K562 (cell line): ENCODE measurements around the gene MAP3K19. TPM values are rescaled to one million over a fixed set of nuclear protein-coding genes. Genes with fewer than 3 reads are reported as not detected.

Experiments used
- ATAC-seq: fragments of 200-7000 bp; cut with Tn5 transposase; 3 replicates; pipeline ENCODE4 v1.9.1; 2020; ENCODE audit warnings: moderate library complexity
- BruUV-seq: library from RNA; stranded (reverse); fragments of 400-500 nt; replicated peaks from 2 replicates; lab custom pipeline; 2021; lab: Mats Ljungman, UMichigan
- CTCF ChIA-PET: fragments of 300-600 bp; formaldehyde crosslinking; extraction: SDS; loops from one replicate; lab custom pipeline; 2021; ENCODE audit warnings: low intra/inter-chr PET ratio; lab: Yijun Ruan, JAX
- POLR2A ChIA-PET: fragments of 300-600, 350-650 bp; sonication (Branson Sonifier 250); formaldehyde crosslinking; extraction: SDS; loops from one replicate; lab custom pipeline; 2021; ENCODE audit warnings: antibody characterized with exemption, inconsistent platforms; lab: Yijun Ruan, JAX
- DNase-seq, 4 experiments: peaks; one replicate each; pipeline versions ENCODE4 v3.0.0 to v3.0.0-alpha.2; 2011 to 2018; ENCODE audit warnings: low spot score in 3 of 4, mixed read lengths in 3 of 4; ENCODE audit errors: extremely low read depth in 1 of 4
- FAIRE-seq: peaks from 2 replicates; lab custom pipeline; 2011; peaks lifted over from hg19 to GRCh38; lab: Jason Lieb, UNC
- H2AFZ ChIP-seq: 2 replicates; pipeline ENCODE4 v1.6.0; 2011; ENCODE audit warnings: low read depth, low read length, control low read depth, inconsistent platforms
- H3K27ac ChIP-seq: fragments of 200-600 bp; 3 replicates; pipeline ENCODE4 v1.8.0; 2011; ENCODE audit warnings: low read depth, mild to moderate bottlenecking, control low read depth, inconsistent platforms, low read length, moderate library complexity, mixed read lengths; ENCODE audit errors: extremely low read depth
- H3K27me3 ChIP-seq, 2 experiments: fragments of 300-600 bp in 1 of 2; 2 replicates in 1 of 2; 3 replicates in 1 of 2; pipeline versions ENCODE4 v1.6.0 to v1.8.0; 2011; ENCODE audit warnings: inconsistent platforms in 2 of 2, low read length in 2 of 2, mild to moderate bottlenecking in 1 of 2, mixed read lengths in 1 of 2, moderate library complexity in 1 of 2; ENCODE audit not compliant: control insufficient read depth in 2 of 2, insufficient read depth in 2 of 2
- H3K36me3 ChIP-seq: fragments of 300-600 bp; 3 replicates; pipeline ENCODE4 v1.8.0; 2011; ENCODE audit warnings: mild to moderate bottlenecking, low read length, inconsistent platforms; ENCODE audit not compliant: control insufficient read depth, insufficient read depth
- H3K4me1 ChIP-seq, 2 experiments: fragments of 200-600 bp in 1 of 2; replicated peaks in 1 of 2; 2 replicates in 1 of 2; 3 replicates in 1 of 2; pipeline versions ENCODE4 v1.5.1 to v1.8.0; 2011; ENCODE audit warnings: inconsistent platforms in 2 of 2, low read length in 2 of 2, mild to moderate bottlenecking in 1 of 2, mixed read lengths in 1 of 2, moderate library complexity in 1 of 2; ENCODE audit not compliant: control insufficient read depth in 2 of 2, insufficient read depth in 2 of 2
- H3K4me2 ChIP-seq: 2 replicates; pipeline ENCODE4 v1.6.1; 2011; ENCODE audit warnings: low read length, control low read depth, inconsistent platforms, mixed read lengths; ENCODE audit not compliant: insufficient read depth
- H3K4me3 ChIP-seq: fragments of 200-600 bp; sonication (generic), shearing (Covaris generic); 2 replicates; pipeline ENCODE4 v1.5.1; 2016; ENCODE audit warnings: control low read depth, inconsistent platforms
- H3K79me2 ChIP-seq: fragments of 200-600 bp; 3 replicates; pipeline ENCODE4 v1.8.0; 2011; ENCODE audit warnings: low read length, inconsistent platforms; ENCODE audit not compliant: control insufficient read depth, insufficient read depth
- H3K9ac ChIP-seq, 2 experiments: 2 replicates each; pipeline versions ENCODE4 v1.6.0 to v1.6.1; 2011; ENCODE audit warnings: low read depth in 2 of 2, low read length in 2 of 2, control low read depth in 1 of 2, inconsistent platforms in 1 of 2, mild to moderate bottlenecking in 1 of 2, mixed read lengths in 1 of 2; ENCODE audit not compliant: insufficient read depth in 1 of 2
- H3K9me1 ChIP-seq: one replicate; pipeline ENCODE4 v1.6.0; 2011; ENCODE audit warnings: inconsistent platforms, mild to moderate bottlenecking, low read length, moderate library complexity; ENCODE audit not compliant: control insufficient read depth, insufficient read depth
- H3K9me3 ChIP-seq: replicated peaks from 2 replicates; pipeline ENCODE4 v1.5.1; 2011; ENCODE audit warnings: low read depth, low read length, inconsistent platforms; ENCODE audit not compliant: control insufficient read depth, insufficient read depth
- H4K20me1 ChIP-seq: replicated peaks from 2 replicates; pipeline ENCODE4 v1.6.1; 2011; ENCODE audit warnings: low read length, inconsistent platforms, mixed read lengths; ENCODE audit not compliant: control insufficient read depth, insufficient read depth
- BCOR ChIP-seq: fragments of 450-650 bp; IDR thresholded peaks from 2 replicates; pipeline ENCODE4 v1.6.1; 2016
- CHD4 ChIP-seq: fragments of 200-600 bp; sonication (generic); IDR thresholded peaks from 3 replicates; pipeline ENCODE4 v1.6.1; 2012; ENCODE audit warnings: low read depth, mild to moderate bottlenecking, mixed read lengths, low read length, inconsistent platforms; ENCODE audit not compliant: insufficient read depth, insufficient replicate concordance, poor library complexity, severe bottlenecking
- CTCF ChIP-seq, 3 experiments: IDR thresholded peaks in 2 of 3; conservative IDR thresholded peaks in 1 of 3; 2 replicates each; pipeline ENCODE4 v1.5.1; 2011 to 2012; ENCODE audit warnings: low read length in 3 of 3, mild to moderate bottlenecking in 3 of 3, control low read depth in 2 of 3, improper control_type of control experiment in 1 of 3, inconsistent platforms in 1 of 3, low read depth in 1 of 3, mixed read lengths in 1 of 3, moderate library complexity in 1 of 3; ENCODE audit not compliant: insufficient read depth in 2 of 3
- HSF4 ChIP-seq: fragments of 250-450 bp; sonication (Bioruptor Pico); IDR thresholded peaks from 2 replicates; pipeline ENCODE4 v2.1.2; 2022; ENCODE audit warnings: mild to moderate bottlenecking, moderate library complexity, borderline replicate concordance
- KDM1A ChIP-seq, 2 experiments: fragments of 450-650 bp; IDR thresholded peaks; 2 replicates each; pipeline ENCODE4 v1.6.1; 2016; ENCODE audit warnings: mild to moderate bottlenecking in 2 of 2
- PRPF4 ChIP-seq: fragments of 200-400 bp; formaldehyde crosslinking; IDR thresholded peaks from one replicate; pipeline ENCODE4 v1.6.1; 2017; ENCODE audit warnings: low read length, low read depth, mild to moderate bottlenecking; ENCODE audit not compliant: insufficient read depth, poor library complexity, severe bottlenecking
- TCF7 ChIP-seq: sonication (generic); IDR thresholded peaks from 2 replicates; pipeline ENCODE4 v1.6.1; 2016; ENCODE audit warnings: antibody characterized with exemption, borderline replicate concordance
- ZNF121 ChIP-seq: sonication (generic); formaldehyde crosslinking; conservative IDR thresholded peaks from 2 replicates; pipeline ENCODE4 v1.8.0; 2022; ENCODE audit warnings: missing genetic modification reagents
- ZNF408 ChIP-seq: fragments of 250-450 bp; sonication (Bioruptor Pico); IDR thresholded peaks from 2 replicates; pipeline ENCODE4 v1.4.0; 2020; ENCODE audit warnings: low read depth, mild to moderate bottlenecking, moderate library complexity
- ZNF431 ChIP-seq: sonication (generic); formaldehyde crosslinking; IDR thresholded peaks from 2 replicates; pipeline ENCODE4 v1.8.0; 2022; ENCODE audit warnings: mild to moderate bottlenecking, missing genetic modification reagents
- in situ Hi-C: fragments of 300-500 bp; cut with MboI; formaldehyde crosslinking; loops from 4 replicates; pipeline ENCODE4 v1.15.0; 2018; ENCODE audit warnings: inconsistent platforms, mixed read lengths
- intact Hi-C: fragments of 100-400 bp; cut with micrococcal nuclease; formaldehyde crosslinking; loops from 2 replicates; pipeline ENCODE4 v1.14.2; 2022
- polyA plus RNA-seq, 8 experiments: library from polyadenylated mRNA; depleted of rRNA in 4 of 8; stranded (reverse) in 5 of 8; unstranded in 3 of 8; fragments of >200 nt; fragmentation: Nextera tagmentation in 2 of 8; fragmentation: Illumina TruSeq in 1 of 8; extraction: Ambion mirVana in 2 of 8; extraction: Trizol in 1 of 8; gene quantifications; 2 replicates each; pipeline versions ENCODE4 v1.2.1 to v1.2.3, GENCODE V29; 2011 to 2014; ENCODE audit warnings: inconsistent platforms in 1 of 8, missing spikeins in 1 of 8
- total RNA-seq, 7 experiments: library from RNA; depleted of rRNA in 6 of 7; stranded (reverse); fragments of >200 nt in 6 of 7; fragmentation: Illumina TruSeq in 2 of 7; extraction: Trizol in 2 of 7; gene quantifications; 2 replicates each; pipeline versions ENCODE4 v1.2.1 to v1.2.3, GENCODE V29; 2011 to 2021; ENCODE audit warnings: low replicate concordance in 1 of 7

MAP3K19 gene
- total and polyA plus RNA-seq, 9 of the 15 experiments (the other 6 are each of a cell fraction or from before 2014, with no cell fraction given): 0.29 TPM; not detected in 8

- ATAC-seq: peak; percentile 23; the same call in 2 of the 3 replicates
- CTCF ChIA-PET: no interaction called here
- no peak for DNase-seq
- peak overlapping the region; percentile 5; the same call in 1 of the 2 replicates for H3K4me3 ChIP-seq
- no peak overlapping the region for H3K27ac ChIP-seq
- no peaks in the 10 kb centered on the region; the same call in none of the 2 replicates for H3K9me3 ChIP-seq
- no TSS peak for BruUV-seq
- POLR2A ChIA-PET: interaction anchor here (0.8 kb wide), 1 partner anchor 10 kb away, joined by 3 read pairs; no protein-coding TSS in a partner anchor
- no peak overlapping the region for H3K9ac ChIP-seq
- intact Hi-C loops (loop anchor here (10.0 kb wide), 1 partner anchor 103 kb away; no protein-coding TSS in a partner anchor), in situ Hi-C loops (loop anchor here (10.0 kb wide), 1 partner anchor 703 kb away; no protein-coding TSS in a partner anchor)
- no peak for FAIRE-seq
- no peaks in the 10 kb centered on the region for H3K79me2 ChIP-seq
- no peaks in the 10 kb centered on the region for H3K9me1 ChIP-seq
- no peaks in the 10 kb centered on the region; a peak in 1 of 5 replicates for H3K4me1 ChIP-seq
- peak overlapping the region; percentile 79 for H2AFZ ChIP-seq
- H4K20me1 ChIP-seq: no peaks in the 10 kb centered on the region
- no peaks in the 10 kb centered on the region for H3K36me3 ChIP-seq
- H3K27me3 ChIP-seq: no peaks in the 10 kb centered on the region
- peak overlapping the region; percentile 54; the same call in 1 of the 2 replicates for H3K4me2 ChIP-seq
- TF ChIP-seq HSF4: no peak
- TF ChIP-seq ZNF121 (CRISPR knock-in tag): peak; percentile 58; the same call in 1 of the 2 replicates
- no peak for TF ChIP-seq PRPF4
- 0 out of 2 replicates have a peak, but pooled peaks have one; percentile 14 for TF ChIP-seq BCOR
- TF ChIP-seq ZNF408 (CRISPR knock-in tag): no peak
- no peak for TF ChIP-seq CHD4
- TF ChIP-seq KDM1A (IDR thresholded peaks at IDR 0.05): 0 out of 4 replicates have a peak, but pooled peaks of 1 of the 2 experiments have one; percentile 9
- no peak for TF ChIP-seq TCF7
- TF ChIP-seq CTCF (IDR thresholded peaks at IDR 0.05 in 2 of 3, conservative IDR thresholded peaks at IDR 0.05 in 1 of 3; ENCODE audit: insufficient read depth in 2 of 3, low read depth in 1 of 3, low read length in 3 of 3): no peak
- TF ChIP-seq ZNF431 (CRISPR knock-in tag): no peak
These were observed 35.6 kb downstream of the MAP3K19 start for GRCh38 chr2:135011633-135012032.
